WTC11 (cell line): ENCODE data around the gene SGCA. TPM values are rescaled to one million over a fixed set of nuclear protein-coding genes. Genes with fewer than 3 reads are reported as not detected.

Source experiments
- ATAC-seq: fragments of 200-7000 bp; cut with Tn5 transposase; 2 replicates; pipeline ENCODE4 v1.10.0; 2021; ENCODE audit warnings: mild to moderate bottlenecking, moderate library complexity
- CTCF ChIA-PET: fragments of 300-600 bp; sonication (Branson Sonifier 250); formaldehyde crosslinking; loops from one replicate; lab custom pipeline; 2021; ENCODE audit warnings: antibody characterized with exemption; lab: Charles Lee
- POLR2A ChIA-PET: fragments of 350-600 bp; sonication (Branson Sonifier 250); formaldehyde crosslinking; loops from one replicate; lab custom pipeline; 2021; ENCODE audit warnings: antibody characterized with exemption; lab: Charles Lee
- DNase-seq: peaks from one replicate; pipeline ENCODE4 v3.0.0; 2021; ENCODE audit warnings: low spot score
- H3K27ac Mint-ChIP-seq: 2 replicates; pipeline ENCODE4 v1.8.0; 2021; ENCODE audit warnings: mixed read lengths
- H3K27me3 Mint-ChIP-seq: 2 replicates; pipeline ENCODE4 v1.8.0; 2021; ENCODE audit warnings: low read depth, mild to moderate bottlenecking, moderate library complexity, mixed read lengths
- H3K36me3 Mint-ChIP-seq: 2 replicates; pipeline ENCODE4 v1.8.0; 2021; ENCODE audit warnings: mixed read lengths
- H3K4me1 Mint-ChIP-seq: 2 replicates; pipeline ENCODE4 v1.8.0; 2022; ENCODE audit warnings: mixed read lengths
- H3K4me3 Mint-ChIP-seq: 2 replicates; pipeline ENCODE4 v1.8.0; 2021; ENCODE audit warnings: mild to moderate bottlenecking, moderate library complexity, mixed read lengths
- H3K9me3 Mint-ChIP-seq: 2 replicates; pipeline ENCODE4 v1.8.0; 2021; ENCODE audit warnings: mixed read lengths
- CREB1 ChIP-seq: sonication (generic); formaldehyde crosslinking; IDR thresholded peaks from 2 replicates; pipeline ENCODE4 v1.8.0; 2023; ENCODE audit warnings: mild to moderate bottlenecking, missing genetic modification reagents
- MXD4 ChIP-seq: fragments of 250-450 bp; sonication (Bioruptor Pico); IDR thresholded peaks from 2 replicates; pipeline ENCODE4 v1.8.0; 2021; ENCODE audit warnings: mild to moderate bottlenecking, moderate library complexity, borderline replicate concordance
- NFYB ChIP-seq: sonication (generic); formaldehyde crosslinking; conservative IDR thresholded peaks from 2 replicates; pipeline ENCODE4 v1.8.0; 2022; ENCODE audit warnings: low read depth, missing genetic modification reagents
- NR2C2 ChIP-seq: sonication (generic); formaldehyde crosslinking; IDR thresholded peaks from 2 replicates; pipeline ENCODE4 v1.8.0; 2022; ENCODE audit warnings: mild to moderate bottlenecking, missing genetic modification reagents
- PRDM15 ChIP-seq: sonication (generic); formaldehyde crosslinking; IDR thresholded peaks from 2 replicates; pipeline ENCODE4 v1.8.0; 2022; ENCODE audit warnings: missing genetic modification reagents
- SMAD3 ChIP-seq: sonication (generic); formaldehyde crosslinking; IDR thresholded peaks from 2 replicates; pipeline ENCODE4 v1.8.0; 2022; ENCODE audit warnings: missing genetic modification reagents, mild to moderate bottlenecking, borderline replicate concordance
- SOX15 ChIP-seq: fragments of 250-450 bp; sonication (Bioruptor Pico); IDR thresholded peaks from 2 replicates; pipeline ENCODE4 v1.9.0; 2021; ENCODE audit warnings: mild to moderate bottlenecking
- TCF7 ChIP-seq: sonication (generic); formaldehyde crosslinking; IDR thresholded peaks from 2 replicates; pipeline ENCODE4 v1.8.0; 2022; ENCODE audit warnings: mild to moderate bottlenecking, low read depth, missing genetic modification reagents, moderate library complexity
- TEAD4 ChIP-seq: sonication (generic); formaldehyde crosslinking; IDR thresholded peaks from 2 replicates; pipeline ENCODE4 v1.8.0; 2022; ENCODE audit warnings: mild to moderate bottlenecking, missing genetic modification reagents
- TP53 ChIP-seq: sonication (generic); formaldehyde crosslinking; IDR thresholded peaks from 2 replicates; pipeline ENCODE4 v1.8.1; 2023; ENCODE audit warnings: mild to moderate bottlenecking, missing genetic modification reagents
- ZNF219 ChIP-seq: sonication (generic); formaldehyde crosslinking; IDR thresholded peaks from 2 replicates; pipeline ENCODE4 v1.8.0; 2023; ENCODE audit warnings: missing genetic modification reagents, mild to moderate bottlenecking, borderline replicate concordance
- ZNF232 ChIP-seq: sonication (generic); formaldehyde crosslinking; IDR thresholded peaks from 2 replicates; pipeline ENCODE4 v1.8.0; 2022; ENCODE audit warnings: mild to moderate bottlenecking, missing genetic modification reagents
- ZNF396 ChIP-seq: fragments of 250-450 bp; sonication (Bioruptor Pico); IDR thresholded peaks from 2 replicates; pipeline ENCODE4 v1.8.0; 2021; ENCODE audit warnings: mild to moderate bottlenecking, moderate library complexity, borderline replicate concordance
- total RNA-seq: library from RNA; stranded (reverse); gene quantifications from 3 replicates; pipeline ENCODE4 v1.2.3, GENCODE V29; 2021
- TF ChIP-seq, protein P1 (sequence below): sonication (generic); formaldehyde crosslinking; IDR thresholded peaks from 2 replicates; pipeline ENCODE4 v1.8.1; 2023; ENCODE audit warnings: mild to moderate bottlenecking, missing genetic modification reagents, borderline replicate concordance
- TF ChIP-seq, protein P2 (sequence below): fragments of 250-450 bp; sonication (Bioruptor Pico); IDR thresholded peaks from 2 replicates; pipeline ENCODE4 v1.9.0; 2021; ENCODE audit warnings: mild to moderate bottlenecking

The SGCA gene
- total RNA-seq, 1 experiment from 2014 or later = 1.0 TPM

DNA sequence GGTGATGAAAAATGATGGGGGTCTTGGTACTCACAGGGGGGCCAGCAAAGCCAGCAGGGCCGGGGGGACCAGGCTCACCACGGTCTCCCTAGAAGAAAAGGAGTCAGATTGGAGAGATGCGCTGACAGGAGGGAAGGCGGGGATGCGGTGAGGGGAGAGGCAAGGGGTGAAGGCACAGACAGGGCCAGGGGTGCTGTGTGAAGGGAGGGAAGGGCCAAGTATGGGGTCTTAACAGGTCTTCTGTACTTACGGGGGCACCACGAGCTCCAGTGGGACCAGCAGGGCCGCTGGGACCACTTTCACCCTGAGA is 24.4 kb downstream of the SGCA start (continued):
- TF ChIP-seq NR2C2 (CRISPR knock-in tag) = no peak

GRCh38 chr17:50190603-50191358 is 25.0 kb downstream of the SGCA start:
- no peaks in the 10 kb centered on the region for H3K9me3 Mint-ChIP-seq
- POLR2A ChIA-PET = no interaction called here
- peaks cover 10% of the 10 kb centered on the region for H3K36me3 Mint-ChIP-seq
- no peak for DNase-seq
- ATAC-seq = no peak
- CTCF ChIA-PET = interaction anchor here (2.0 kb wide), 1 partner anchor 21 kb away, joined by 6 read pairs; no protein-coding TSS in a partner anchor
- H3K4me1 Mint-ChIP-seq = no peaks in the 10 kb centered on the region
- no peak overlapping the region for H3K4me3 Mint-ChIP-seq
- H3K27me3 Mint-ChIP-seq = no peaks in the 10 kb centered on the region
- no peak overlapping the region for H3K27ac Mint-ChIP-seq
- TF ChIP-seq MXD4 (no peak), TP53 (no peak), ZNF232 (CRISPR knock-in tag) (no peak)
- TF ChIP-seq, protein P1, sequence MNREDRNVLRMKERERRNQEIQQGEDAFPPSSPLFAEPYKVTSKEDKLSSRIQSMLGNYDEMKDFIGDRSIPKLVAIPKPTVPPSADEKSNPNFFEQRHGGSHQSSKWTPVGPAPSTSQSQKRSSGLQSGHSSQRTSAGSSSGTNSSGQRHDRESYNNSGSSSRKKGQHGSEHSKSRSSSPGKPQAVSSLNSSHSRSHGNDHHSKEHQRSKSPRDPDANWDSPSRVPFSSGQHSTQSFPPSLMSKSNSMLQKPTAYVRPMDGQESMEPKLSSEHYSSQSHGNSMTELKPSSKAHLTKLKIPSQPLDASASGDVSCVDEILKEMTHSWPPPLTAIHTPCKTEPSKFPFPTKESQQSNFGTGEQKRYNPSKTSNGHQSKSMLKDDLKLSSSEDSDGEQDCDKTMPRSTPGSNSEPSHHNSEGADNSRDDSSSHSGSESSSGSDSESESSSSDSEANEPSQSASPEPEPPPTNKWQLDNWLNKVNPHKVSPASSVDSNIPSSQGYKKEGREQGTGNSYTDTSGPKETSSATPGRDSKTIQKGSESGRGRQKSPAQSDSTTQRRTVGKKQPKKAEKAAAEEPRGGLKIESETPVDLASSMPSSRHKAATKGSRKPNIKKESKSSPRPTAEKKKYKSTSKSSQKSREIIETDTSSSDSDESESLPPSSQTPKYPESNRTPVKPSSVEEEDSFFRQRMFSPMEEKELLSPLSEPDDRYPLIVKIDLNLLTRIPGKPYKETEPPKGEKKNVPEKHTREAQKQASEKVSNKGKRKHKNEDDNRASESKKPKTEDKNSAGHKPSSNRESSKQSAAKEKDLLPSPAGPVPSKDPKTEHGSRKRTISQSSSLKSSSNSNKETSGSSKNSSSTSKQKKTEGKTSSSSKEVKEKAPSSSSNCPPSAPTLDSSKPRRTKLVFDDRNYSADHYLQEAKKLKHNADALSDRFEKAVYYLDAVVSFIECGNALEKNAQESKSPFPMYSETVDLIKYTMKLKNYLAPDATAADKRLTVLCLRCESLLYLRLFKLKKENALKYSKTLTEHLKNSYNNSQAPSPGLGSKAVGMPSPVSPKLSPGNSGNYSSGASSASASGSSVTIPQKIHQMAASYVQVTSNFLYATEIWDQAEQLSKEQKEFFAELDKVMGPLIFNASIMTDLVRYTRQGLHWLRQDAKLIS (CRISPR knock-in tag) = no peak

DNA sequence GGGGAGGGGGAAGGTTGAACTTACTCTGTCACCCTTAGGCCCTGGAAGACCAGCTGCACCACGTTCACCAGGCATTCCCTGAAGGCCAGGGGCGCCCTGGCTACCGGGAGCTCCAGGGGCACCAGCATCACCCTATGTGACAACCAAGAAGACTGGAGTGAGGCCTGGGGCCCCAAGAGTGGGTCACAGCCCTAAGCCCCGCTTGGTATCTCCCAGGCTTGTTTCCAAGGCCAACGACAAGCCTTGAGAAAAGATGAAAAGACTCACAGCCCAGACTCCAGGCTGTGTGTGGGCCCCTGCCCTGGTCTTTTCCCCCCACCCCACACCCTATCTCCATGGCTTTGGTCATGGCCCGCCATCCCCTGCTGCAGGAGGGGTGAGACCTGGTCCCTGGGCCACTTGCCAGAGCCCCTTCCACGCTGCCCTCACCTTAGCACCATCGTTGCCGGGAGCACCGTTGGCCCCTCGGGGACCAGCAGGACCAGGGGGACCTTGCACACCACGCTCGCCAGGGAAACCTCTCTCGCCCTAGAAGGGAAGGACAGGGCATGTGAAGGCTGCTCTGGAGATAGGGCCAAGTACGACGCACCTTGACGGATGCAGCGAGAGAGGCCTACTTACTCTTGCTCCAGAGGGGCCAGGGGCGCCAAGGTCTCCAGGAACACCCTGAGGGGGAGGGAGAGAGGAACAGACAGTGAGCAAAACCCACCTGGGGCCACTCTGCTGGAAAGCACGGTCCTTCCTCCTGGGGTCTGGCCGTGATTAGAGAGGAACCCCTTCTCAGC is 25.7 kb downstream of the SGCA start:
- ChIA-PET POLR2A (no interaction called here), CTCF (interaction anchor here (1.3 to 2.0 kb wide), 2 partner anchors 14 to 22 kb away, joined by 6 read pairs; no protein-coding TSS in a partner anchor)
- Mint-ChIP-seq H3K27me3 (no peaks in the 10 kb centered on the region), H3K4me3 (no peak overlapping the region), H3K36me3 (peaks cover 4% of the 10 kb centered on the region)
- ATAC-seq = no peak
- DNase-seq = no peak
- TF ChIP-seq, protein P1 (CRISPR knock-in tag) = no peak
- TF ChIP-seq TP53 (no peak), SOX15 (CRISPR knock-in tag) (no peak), TCF7 (CRISPR knock-in tag) (no peak), NR2C2 (CRISPR knock-in tag) (no peak), ZNF396 (no peak), ZNF219 (CRISPR knock-in tag) (no peak), NFYB (CRISPR knock-in tag) (no peak), PRDM15 (CRISPR knock-in tag) (no peak), CREB1 (no peak), TEAD4 (CRISPR knock-in tag) (no peak), ZNF232 (CRISPR knock-in tag) (no peak), SMAD3 (CRISPR knock-in tag) (no peak)
- TF ChIP-seq, protein P2, sequence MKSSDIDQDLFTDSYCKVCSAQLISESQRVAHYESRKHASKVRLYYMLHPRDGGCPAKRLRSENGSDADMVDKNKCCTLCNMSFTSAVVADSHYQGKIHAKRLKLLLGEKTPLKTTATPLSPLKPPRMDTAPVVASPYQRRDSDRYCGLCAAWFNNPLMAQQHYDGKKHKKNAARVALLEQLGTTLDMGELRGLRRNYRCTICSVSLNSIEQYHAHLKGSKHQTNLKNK (CRISPR knock-in tag) = no peak
- TF ChIP-seq, all 79 proteins: peak for 0
- no peaks in the 10 kb centered on the region for H3K4me1 Mint-ChIP-seq
- no peak overlapping the region for H3K27ac Mint-ChIP-seq
- no peaks in the 10 kb centered on the region for H3K9me3 Mint-ChIP-seq
